Activated B cell treated with CpG ODN at 0.5 μM for 24 hours (primary cell): Measurements from ENCODE around the gene NTS. TPM values are rescaled to one million over a fixed set of nuclear protein-coding genes. Genes with fewer than 3 reads are reported as not detected.

Experiments
- ATAC-seq: fragments of 200-7000 bp; cut with Tn5 transposase; one replicate; pipeline ENCODE4 v1.10.0; 2021; ENCODE audit warnings: low read depth, mild to moderate bottlenecking, moderate library complexity
- CTCF ChIA-PET: fragments of 350-600 bp; sonication (Branson Sonifier 250); formaldehyde crosslinking; loops from one replicate; lab custom pipeline; 2021; ENCODE audit warnings: antibody characterized with exemption; lab: Charles Lee
- POLR2A ChIA-PET: fragments of 350-600 bp; sonication (Branson Sonifier 250); formaldehyde crosslinking; loops from one replicate; lab custom pipeline; 2021; ENCODE audit warnings: antibody characterized with exemption; lab: Charles Lee
- DNase-seq: peaks from one replicate; pipeline ENCODE4 v3.0.0; 2022
- H3K27ac Mint-ChIP-seq: one replicate; pipeline ENCODE4 v1.8.0; 2020; ENCODE audit warnings: mixed read lengths
- H3K27me3 Mint-ChIP-seq: one replicate; pipeline ENCODE4 v1.8.0; 2021; ENCODE audit warnings: mixed read lengths
- H3K36me3 Mint-ChIP-seq: one replicate; pipeline ENCODE4 v1.8.0; 2021; ENCODE audit warnings: low read depth, mixed read lengths
- H3K4me1 Mint-ChIP-seq: one replicate; pipeline ENCODE4 v1.8.0; 2021; ENCODE audit warnings: mixed read lengths
- H3K4me3 Mint-ChIP-seq: one replicate; pipeline ENCODE4 v1.8.0; 2020; ENCODE audit warnings: mild to moderate bottlenecking, mixed read lengths
- H3K9me3 Mint-ChIP-seq: one replicate; pipeline ENCODE4 v1.8.0; 2020; ENCODE audit warnings: mixed read lengths
- intact Hi-C: fragments of 100-400 bp; cut with micrococcal nuclease; formaldehyde crosslinking; loops from one replicate; pipeline ENCODE4 v1.15.1; 2024
- total RNA-seq: library from RNA; stranded (reverse); gene quantifications from 2 replicates; pipeline ENCODE4 v1.2.3, GENCODE V29; 2022
- TF ChIP-seq, protein P1 (sequence below): fragments of 200-600 bp; IDR thresholded peaks from one replicate; pipeline ENCODE4 v1.8.0; 2022; ENCODE audit warnings: antibody characterized with exemption, mild to moderate bottlenecking

Gene NTS
- total RNA-seq, 1 donor from 2014 or later, result not detected

DNA sequence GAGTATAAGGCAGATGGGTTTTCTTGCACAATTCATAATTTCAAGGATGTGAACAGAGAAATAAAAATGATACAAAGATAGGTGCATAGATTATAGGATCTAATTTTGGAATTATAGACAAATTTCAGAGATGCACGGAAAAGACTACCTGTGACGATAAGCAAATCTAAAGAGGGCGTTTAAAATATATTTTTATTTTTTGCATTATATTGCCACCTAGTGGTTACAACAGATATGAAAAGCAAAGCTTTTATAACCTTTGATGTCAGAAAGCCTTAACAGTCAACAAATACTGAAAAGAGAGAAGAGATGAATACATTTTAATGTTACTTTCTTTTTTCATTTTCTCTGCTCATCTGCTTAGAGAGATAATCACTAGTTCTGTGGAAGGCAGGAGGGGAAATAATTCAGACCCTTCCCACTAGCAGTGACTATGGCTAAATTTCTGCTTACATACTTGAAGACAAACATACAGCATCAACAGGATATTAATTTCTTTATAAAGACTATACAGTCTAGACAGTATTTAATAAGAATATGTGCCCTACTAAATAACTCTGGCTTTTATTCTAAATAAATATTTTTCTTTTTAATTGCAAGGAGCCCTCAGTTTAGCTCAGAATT, 46.3 kb downstream of the NTS start:
- CTCF ChIA-PET, result interaction anchor here (0.9 to 1.9 kb wide), 6 partner anchors 12 to 1928 kb away, joined by 3 to 9 read pairs (median 4); no protein-coding TSS in a partner anchor
- Mint-ChIP-seq H3K27me3 (no peaks in the 10 kb centered on the region), H3K9me3 (no peaks in the 10 kb centered on the region), H3K4me3 (no peak overlapping the region), H3K36me3 (no peaks in the 10 kb centered on the region), H3K4me1 (no peaks in the 10 kb centered on the region), H3K27ac (no peak overlapping the region)
- DNase-seq (no peak), ATAC-seq (no peak)
- intact Hi-C loops, result loop anchor here (1.0 to 5.0 kb wide), 3 partner anchors 345 to 613 kb away; no protein-coding TSS in a partner anchor
- TF ChIP-seq, protein P1, sequence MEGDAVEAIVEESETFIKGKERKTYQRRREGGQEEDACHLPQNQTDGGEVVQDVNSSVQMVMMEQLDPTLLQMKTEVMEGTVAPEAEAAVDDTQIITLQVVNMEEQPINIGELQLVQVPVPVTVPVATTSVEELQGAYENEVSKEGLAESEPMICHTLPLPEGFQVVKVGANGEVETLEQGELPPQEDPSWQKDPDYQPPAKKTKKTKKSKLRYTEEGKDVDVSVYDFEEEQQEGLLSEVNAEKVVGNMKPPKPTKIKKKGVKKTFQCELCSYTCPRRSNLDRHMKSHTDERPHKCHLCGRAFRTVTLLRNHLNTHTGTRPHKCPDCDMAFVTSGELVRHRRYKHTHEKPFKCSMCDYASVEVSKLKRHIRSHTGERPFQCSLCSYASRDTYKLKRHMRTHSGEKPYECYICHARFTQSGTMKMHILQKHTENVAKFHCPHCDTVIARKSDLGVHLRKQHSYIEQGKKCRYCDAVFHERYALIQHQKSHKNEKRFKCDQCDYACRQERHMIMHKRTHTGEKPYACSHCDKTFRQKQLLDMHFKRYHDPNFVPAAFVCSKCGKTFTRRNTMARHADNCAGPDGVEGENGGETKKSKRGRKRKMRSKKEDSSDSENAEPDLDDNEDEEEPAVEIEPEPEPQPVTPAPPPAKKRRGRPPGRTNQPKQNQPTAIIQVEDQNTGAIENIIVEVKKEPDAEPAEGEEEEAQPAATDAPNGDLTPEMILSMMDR, result peak; percentile 84
- POLR2A ChIA-PET, result no interaction called here

DNA sequence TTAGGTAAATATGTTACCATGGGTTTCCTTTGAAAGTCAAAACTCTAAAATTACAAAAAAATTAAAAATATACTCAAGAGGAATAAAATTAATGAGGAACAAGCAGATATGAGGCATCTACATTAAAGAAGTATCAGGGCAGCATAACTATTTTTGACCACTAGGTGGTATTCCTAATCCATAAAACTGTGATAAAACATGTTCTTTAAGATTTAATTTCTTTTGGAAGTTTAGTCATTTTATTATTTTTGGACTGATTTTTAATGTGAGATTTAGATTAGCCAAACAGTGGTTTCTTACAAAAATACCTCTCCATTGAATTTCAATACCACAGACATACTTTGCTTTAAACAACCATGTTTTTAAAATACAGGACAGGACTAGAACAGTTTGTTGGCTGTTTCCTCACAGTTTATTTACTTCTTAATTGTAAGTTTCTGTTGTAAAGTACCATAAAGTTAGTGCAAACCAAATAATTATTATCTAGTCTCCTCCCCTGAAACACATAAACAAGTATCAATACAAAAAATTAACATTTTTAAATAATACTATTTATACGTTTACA, 49.8 kb downstream of the NTS start:
- DNase-seq (no peak), ATAC-seq (no peak)
- intact Hi-C loops, result loop anchor here (1.0 to 5.0 kb wide), 2 partner anchors 617 to 1924 kb away; no protein-coding TSS in a partner anchor
- TF ChIP-seq, protein P1, result no peak
- CTCF ChIA-PET, result interaction anchor here (1.0 to 1.4 kb wide), 2 partner anchors 24 to 1924 kb away, joined by 4 read pairs; no protein-coding TSS in a partner anchor
- POLR2A ChIA-PET, result no interaction called here
- H3K36me3 Mint-ChIP-seq, result no peaks in the 10 kb centered on the region
- no peaks in the 10 kb centered on the region for H3K9me3 Mint-ChIP-seq
- no peaks in the 10 kb centered on the region for H3K4me1 Mint-ChIP-seq
- no peaks in the 10 kb centered on the region for H3K27me3 Mint-ChIP-seq
- H3K27ac Mint-ChIP-seq, result no peak overlapping the region
- no peak overlapping the region for H3K4me3 Mint-ChIP-seq

DNA sequence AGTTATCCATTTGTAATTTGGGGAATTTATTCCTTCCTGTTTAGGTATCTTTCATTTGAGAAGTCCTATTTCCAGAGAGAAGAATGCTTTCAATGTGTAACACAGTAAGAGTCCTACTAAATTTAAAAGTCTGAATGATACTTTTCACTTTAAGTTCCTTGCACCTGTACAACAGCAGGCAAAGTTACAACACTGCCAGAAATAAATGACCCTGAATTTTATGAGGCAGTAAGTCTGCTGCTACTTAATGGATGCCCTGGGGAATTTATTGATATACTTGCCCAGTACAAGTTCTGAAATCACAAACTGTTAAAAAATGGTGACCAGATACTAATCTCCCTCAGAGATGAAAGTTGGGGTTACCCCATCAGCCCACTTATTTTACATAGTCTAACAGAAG, 53.1 kb downstream of the NTS start:
- ATAC-seq (no peak), DNase-seq (no peak)
- Mint-ChIP-seq H3K4me1 (no peaks in the 10 kb centered on the region), H3K36me3 (no peaks in the 10 kb centered on the region), H3K27ac (no peak overlapping the region), H3K27me3 (no peaks in the 10 kb centered on the region), H3K4me3 (no peak overlapping the region), H3K9me3 (no peaks in the 10 kb centered on the region)
- ChIA-PET POLR2A (no interaction called here), CTCF (no interaction called here)
- intact Hi-C loops, result no loop called here
- TF ChIP-seq, protein P1, result no peak

Other genes starting within 250 kb of the NTS start
- gene RASSF9, start 37.9 kb upstream of the NTS start, total RNA-seq, result not detected in 2 replicates